Activated CD4-positive, alpha-beta T cell treated with anti-CD3 and anti-CD28 coated beads for 24 hours (primary cell): Measurements from ENCODE around the gene CALML3.
"Not testable (repeated sequence)": the region's sequence is repeated elsewhere in the genome, so short reads cannot be mapped to it uniquely, and the experiment has no call there.

Source experiments
- DNase-seq, 2 donors: peaks; one replicate each; pipeline ENCODE4 v3.0.0-alpha.2; 2020; ENCODE audit warnings: low read depth in 2 of 2

The CALML3 gene

GRCh38 chr10:5553400-5554170 lies 28.8 kb downstream of the CALML3 start:
- DNase-seq: no peak

- no peak for DNase-seq
These were observed 30.3 kb downstream of the CALML3 start for GRCh38 chr10:5555021-5555510.

DNA sequence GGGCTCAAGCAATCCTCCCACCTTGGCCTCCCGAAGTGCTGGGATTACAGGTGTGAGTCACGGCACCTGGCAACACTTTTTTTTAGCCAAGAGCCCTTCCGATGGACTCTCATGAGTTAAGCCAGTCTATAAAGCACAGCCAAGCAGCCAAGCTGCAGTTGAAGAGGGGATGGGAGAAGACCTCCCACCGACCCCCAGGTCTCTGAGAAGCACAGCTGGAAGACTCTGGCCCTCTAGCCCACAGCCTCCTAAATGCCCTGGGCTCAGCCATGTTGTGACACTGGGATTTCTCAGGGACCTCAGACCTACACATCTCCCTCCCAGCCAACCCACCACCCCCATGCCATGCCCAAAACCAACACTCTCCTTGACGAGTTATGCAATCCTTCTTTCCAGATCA lies 31.1 kb downstream of the CALML3 start:
- DNase-seq: no peak

DNA sequence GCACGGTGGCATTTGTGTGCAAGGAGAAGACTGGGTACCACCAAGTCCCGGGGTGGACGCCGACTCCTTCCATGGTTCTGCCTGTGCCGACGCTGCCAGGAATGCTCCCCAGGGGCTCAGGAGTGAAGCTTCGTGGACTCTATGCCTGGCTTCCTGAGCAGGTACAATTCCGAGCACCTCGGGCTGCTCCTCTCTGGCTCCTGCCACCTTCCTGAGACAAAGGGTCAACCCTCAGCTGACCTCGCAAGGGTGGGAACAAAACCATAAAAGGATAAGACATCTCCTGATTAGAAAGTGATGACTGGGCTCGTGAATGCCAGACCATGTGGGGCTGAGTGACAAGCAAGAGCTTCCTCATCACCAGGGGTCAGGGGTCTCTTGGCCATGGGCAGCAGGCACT lies 31.8 kb downstream of the CALML3 start:
- DNase-seq: no peak

- DNase-seq: no peak
These were observed 32.4 kb downstream of the CALML3 start for GRCh38 chr10:5557040-5557721.

DNA sequence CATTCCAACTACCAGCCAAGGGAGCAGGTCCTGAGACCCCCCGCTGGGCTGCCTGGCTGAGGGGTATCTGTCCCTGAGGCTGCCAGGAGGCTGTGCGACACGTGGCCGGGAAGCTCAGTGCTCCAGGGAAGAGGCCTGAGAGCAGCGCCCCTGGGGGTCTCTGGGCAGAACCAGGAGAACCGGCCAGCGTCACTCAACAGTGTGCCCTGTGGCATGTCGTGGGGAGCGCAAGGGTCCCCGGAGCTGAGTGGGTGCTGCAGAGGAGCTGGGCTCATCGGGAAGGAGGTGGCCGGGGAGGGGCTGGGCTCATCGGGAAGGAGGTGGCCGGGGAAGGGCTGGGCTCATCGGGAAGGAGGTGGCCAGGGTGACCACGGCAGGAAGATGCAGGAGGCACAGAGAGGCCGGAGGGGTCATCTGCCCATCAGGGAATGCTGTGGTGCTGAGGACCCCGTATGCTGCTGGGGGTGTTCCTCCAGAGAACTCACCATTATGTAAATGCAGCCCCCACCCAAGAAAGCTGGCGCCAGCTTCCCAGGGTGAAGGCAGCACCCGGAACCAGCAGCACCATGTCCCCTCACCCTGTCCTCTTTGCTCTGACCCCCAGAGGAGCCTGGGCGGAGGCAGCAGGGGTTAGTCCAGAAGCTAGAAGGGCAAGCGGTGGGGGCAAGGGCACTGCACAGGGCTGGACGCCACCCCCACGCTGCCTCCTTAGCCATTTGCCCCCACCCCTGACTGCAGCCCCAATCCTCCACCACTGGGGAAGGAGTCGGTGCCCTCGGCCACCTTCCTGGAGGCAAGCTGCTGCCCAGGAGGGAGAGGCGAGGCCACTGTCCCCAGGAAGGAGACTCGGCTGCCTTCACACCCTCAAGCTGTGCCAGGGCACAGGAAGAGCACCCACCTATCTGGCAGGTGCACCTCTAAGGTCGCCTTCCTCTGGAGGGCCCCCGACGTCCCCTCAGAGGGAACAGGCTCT lies 33.3 kb downstream of the CALML3 start:
- no peak for DNase-seq

- not testable (repeated sequence) for DNase-seq
These were observed 34.3 kb downstream of the CALML3 start for GRCh38 chr10:5559022-5559421.

DNA sequence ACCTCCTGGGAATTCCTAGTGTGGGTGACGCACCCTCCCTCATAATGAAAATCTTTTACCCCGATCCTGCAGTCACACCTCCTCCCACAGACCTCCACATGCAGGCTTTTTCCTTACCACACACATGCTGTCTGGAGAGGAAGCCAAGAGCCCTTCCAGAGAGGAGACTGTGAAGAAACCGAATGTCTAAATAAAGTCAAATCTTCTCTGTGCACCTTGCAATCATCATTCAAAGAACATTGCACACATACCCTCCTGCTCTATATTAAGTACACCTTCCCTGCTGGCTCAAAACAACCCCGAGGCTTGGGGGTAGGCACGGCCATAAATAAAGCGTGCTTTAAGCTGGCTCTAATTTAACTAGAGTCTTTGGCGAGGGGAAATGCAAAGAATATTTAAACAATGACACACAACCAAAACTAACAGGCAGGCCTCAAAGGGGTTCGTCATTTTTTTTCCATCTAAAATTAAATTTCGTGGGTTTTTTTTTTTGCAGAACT lies 34.9 kb downstream of the CALML3 start:
- DNase-seq: no peak

GRCh38 chr10:5560142-5560816 lies 35.5 kb downstream of the CALML3 start:
- DNase-seq: no peak

DNA sequence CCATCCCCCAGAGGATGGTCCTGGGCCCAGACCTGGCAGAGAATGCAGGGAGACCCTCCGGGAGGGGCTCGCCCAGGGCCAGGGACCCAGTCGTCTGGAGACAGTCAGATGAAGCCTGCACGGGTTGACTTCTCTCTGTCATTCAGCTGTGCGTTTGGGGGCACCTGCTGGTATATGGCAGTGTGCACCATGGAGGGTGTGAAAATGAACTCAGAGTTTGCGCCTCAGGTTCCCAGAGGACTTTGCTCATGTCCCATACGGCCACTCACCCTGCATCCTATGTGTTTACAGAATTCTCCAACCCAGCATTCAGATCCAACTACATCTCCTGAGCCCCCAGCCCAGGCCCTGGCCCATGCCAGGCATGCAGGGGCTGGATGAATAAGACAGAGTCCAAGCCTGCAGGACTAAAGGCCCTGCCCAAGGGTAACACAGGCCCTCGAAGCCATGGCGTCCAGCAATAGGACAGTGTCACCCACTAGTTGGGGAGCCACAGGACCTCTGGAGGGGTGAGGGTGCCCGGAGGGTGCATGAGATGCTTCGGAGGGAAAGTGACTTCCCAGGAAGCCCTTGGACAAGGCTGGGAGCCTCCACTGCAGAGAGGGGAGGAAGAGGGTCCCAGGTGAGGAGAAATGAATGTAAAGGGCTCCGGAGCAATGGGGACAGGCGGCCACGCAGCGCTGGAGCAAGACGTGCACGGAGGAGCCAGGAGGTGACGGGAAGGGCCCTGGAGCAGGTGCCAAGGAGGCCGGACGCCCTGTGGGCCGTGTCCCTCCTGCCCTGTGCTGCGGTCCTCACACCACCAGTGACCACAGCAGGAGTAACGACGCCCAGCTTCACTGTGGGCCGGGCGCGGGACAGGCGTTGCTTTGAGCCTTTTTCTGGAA lies 36.3 kb downstream of the CALML3 start:
- DNase-seq: no peak

- no peak for DNase-seq
These were observed 37.2 kb downstream of the CALML3 start for GRCh38 chr10:5561704-5562645.

DNA sequence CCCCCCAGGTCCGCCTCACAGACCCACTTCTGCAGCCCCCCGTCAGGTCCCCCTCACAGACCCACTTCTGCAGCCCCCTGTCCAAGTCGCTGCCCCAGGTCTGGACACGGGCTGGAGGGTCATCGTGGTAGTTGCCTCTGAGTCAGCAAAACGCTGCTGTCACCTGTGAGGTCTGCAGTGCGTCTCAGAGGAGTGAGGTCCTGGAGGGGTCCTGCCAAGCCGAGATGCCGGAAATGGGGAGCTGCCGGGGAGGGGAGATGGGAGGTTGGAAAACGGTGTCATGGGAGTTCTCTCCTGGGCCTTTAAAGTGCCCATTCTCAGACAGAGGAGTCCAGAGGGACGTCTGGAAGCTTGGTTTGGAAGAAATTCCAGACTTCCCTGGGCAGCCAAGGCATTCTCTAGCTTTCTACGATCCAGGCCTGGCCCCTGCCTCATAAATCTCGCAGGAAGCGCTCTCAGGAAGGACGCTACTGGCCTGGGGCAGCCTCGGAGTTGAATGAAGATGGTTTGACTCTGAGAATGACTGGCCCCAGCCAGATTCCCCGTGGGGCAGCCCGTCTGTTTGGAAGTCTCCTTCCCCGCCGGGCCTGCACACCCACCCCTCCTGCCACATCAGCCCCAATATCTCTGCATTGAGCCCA lies 38.7 kb downstream of the CALML3 start:
- no peak for DNase-seq

DNA sequence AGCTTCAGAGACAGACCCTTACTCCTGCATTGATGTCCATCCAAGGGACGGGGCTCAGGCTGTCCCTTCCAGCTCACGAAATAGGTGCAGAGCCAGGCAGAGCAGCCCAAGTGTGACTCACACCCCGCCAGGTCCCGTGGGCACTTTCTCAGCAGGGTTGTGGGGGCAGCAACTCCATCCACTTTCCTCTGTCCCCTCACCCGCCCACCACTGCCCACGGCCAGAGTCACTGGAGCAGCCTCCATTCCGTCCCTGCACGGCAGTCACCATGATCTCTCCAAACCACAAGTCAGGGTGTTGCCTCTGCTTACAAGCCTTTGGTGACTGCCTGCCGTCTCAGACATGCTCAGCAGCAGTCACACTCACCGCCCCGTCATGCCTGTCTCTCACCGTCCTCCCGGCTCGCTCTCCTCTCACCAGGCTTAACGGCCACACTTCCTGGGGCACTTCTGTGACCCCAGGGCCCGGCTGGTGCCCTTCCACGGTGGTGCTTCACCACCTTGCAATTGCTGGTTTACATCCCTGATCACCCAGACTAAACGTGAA lies 39.3 kb downstream of the CALML3 start:
- peak; percentile 26 to 43 for DNase-seq

GRCh38 chr10:5564537-5565204 lies 39.9 kb downstream of the CALML3 start:
- DNase-seq: no peak

DNA sequence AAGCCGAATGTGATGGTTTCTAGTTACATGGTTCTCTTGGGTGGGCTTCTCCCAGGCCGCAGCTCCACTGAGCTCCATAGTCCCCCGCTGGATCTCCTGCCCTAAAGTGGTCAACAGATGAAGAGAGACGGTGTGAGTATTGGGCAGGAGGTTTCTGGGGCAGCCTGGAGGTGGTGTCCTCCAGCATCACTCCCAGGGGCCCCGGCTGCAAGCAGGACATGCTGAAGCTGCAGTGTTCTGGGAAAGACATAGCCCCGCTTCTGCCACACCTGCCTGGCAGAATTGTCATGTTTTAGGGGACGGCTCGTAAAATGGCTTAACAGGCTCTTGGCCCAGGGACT lies 40.4 kb downstream of the CALML3 start:
- DNase-seq: no peak

GRCh38 chr10:5565671-5566581 lies 41.2 kb downstream of the CALML3 start:
- no peak for DNase-seq

DNA sequence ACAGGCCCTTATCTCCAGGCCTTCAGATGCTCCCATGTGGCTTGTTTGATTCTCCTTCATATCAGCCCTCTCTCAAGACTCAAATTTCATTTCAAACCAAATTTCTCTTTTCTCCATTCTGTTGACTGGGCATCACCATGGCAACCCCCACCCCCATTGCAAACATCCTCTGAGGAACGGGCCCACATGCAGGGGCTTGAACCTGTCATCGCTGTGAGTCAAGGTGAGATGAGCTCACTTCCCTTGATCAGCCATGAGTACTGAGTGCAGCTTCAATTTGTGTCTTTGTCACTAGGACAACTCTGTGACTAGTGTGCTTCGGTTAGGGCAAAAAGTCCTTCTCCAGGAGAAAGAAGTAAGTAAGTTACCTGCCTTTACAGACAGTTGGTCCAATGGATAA lies 41.9 kb downstream of the CALML3 start:
- DNase-seq: peak in 1 of 2 donors; percentile 28
